ENCODE results near the gene TMEM205. TPM values are rescaled to one million over a fixed set of nuclear protein-coding genes. Genes with fewer than 3 reads are reported as not detected.

The TMEM205 gene
- total RNA-seq, 1 donor = 59.4 TPM

GRCh38 chr19:11330127-11330526, 15.9 kb downstream of the TMEM205 start:
- Histone ChIP-seq H3K9me3 (ENCODE audit: low read depth, low read length) (no peaks in the 10 kb centered on the region), H3K36me3 (ENCODE audit: insufficient read depth, low read length) (no peaks in the 10 kb centered on the region), H3K4me2 (ENCODE audit: insufficient read depth, low read length) (no peak overlapping the region), H4K20me1 (ENCODE audit: insufficient read depth, low read length) (no peaks in the 10 kb centered on the region), H3K4me3 (ENCODE audit: insufficient read depth, low read length) (no peak overlapping the region), H2AFZ (ENCODE audit: low read length) (no peak overlapping the region), H3K27ac (ENCODE audit: low read depth, low read length) (no peak overlapping the region), H3K79me2 (ENCODE audit: insufficient read depth, low read length) (no peaks in the 10 kb centered on the region), H3K27me3 (ENCODE audit: insufficient read depth, low read length) (no peaks in the 10 kb centered on the region), H3K4me1 (ENCODE audit: insufficient read depth, low read length) (no peaks in the 10 kb centered on the region)
- no peak for TF ChIP-seq CTCF (IDR thresholded peaks at IDR 0.05; ENCODE audit: extremely low read depth, low read depth, low read length)
- DNase-seq (ENCODE audit: insufficient read length, low spot score, missing footprints) = no peak

GRCh38 chr19:11325544-11325943, 20.5 kb downstream of the TMEM205 start:
- H4K20me1 ChIP-seq (ENCODE audit: insufficient read depth, low read length) = no peaks in the 10 kb centered on the region
- no peaks in the 10 kb centered on the region for H3K36me3 ChIP-seq (ENCODE audit: insufficient read depth, low read length)
- H3K4me1 ChIP-seq (ENCODE audit: insufficient read depth, low read length) = peaks cover 14% of the 10 kb centered on the region
- H3K79me2 ChIP-seq (ENCODE audit: insufficient read depth, low read length) = no peaks in the 10 kb centered on the region
- no peaks in the 10 kb centered on the region for H3K9me3 ChIP-seq (ENCODE audit: low read depth, low read length)
- no peak overlapping the region for H2AFZ ChIP-seq (ENCODE audit: low read length)
- no peaks in the 10 kb centered on the region for H3K27me3 ChIP-seq (ENCODE audit: insufficient read depth, low read length)
- no peak overlapping the region for H3K4me3 ChIP-seq (ENCODE audit: insufficient read depth, low read length)
- no peak for DNase-seq (ENCODE audit: insufficient read length, low spot score, missing footprints)
- H3K27ac ChIP-seq (ENCODE audit: low read depth, low read length) = no peak overlapping the region
- no peak overlapping the region for H3K4me2 ChIP-seq (ENCODE audit: insufficient read depth, low read length)
- no peak for TF ChIP-seq CTCF (IDR thresholded peaks at IDR 0.05; ENCODE audit: extremely low read depth, low read depth, low read length)

- H3K27me3 ChIP-seq (ENCODE audit: insufficient read depth, low read length) = no peaks in the 10 kb centered on the region
- H3K4me3 ChIP-seq (ENCODE audit: insufficient read depth, low read length) = no peak overlapping the region
- peak overlapping the region; percentile 56 for H2AFZ ChIP-seq (ENCODE audit: low read length)
- peak overlapping the region; percentile 60 for H3K27ac ChIP-seq (ENCODE audit: low read depth, low read length)
- no peaks in the 10 kb centered on the region for H3K9me3 ChIP-seq (ENCODE audit: low read depth, low read length)
- no peak for DNase-seq (ENCODE audit: insufficient read length, low spot score, missing footprints)
- TF ChIP-seq CTCF (IDR thresholded peaks at IDR 0.05; ENCODE audit: extremely low read depth, low read depth, low read length) = no peak
- H4K20me1 ChIP-seq (ENCODE audit: insufficient read depth, low read length) = no peaks in the 10 kb centered on the region
- H3K36me3 ChIP-seq (ENCODE audit: insufficient read depth, low read length) = no peaks in the 10 kb centered on the region
- no peaks in the 10 kb centered on the region for H3K79me2 ChIP-seq (ENCODE audit: insufficient read depth, low read length)
- peaks cover 14% of the 10 kb centered on the region for H3K4me1 ChIP-seq (ENCODE audit: insufficient read depth, low read length)
- peak overlapping the region; percentile 79 for H3K4me2 ChIP-seq (ENCODE audit: insufficient read depth, low read length)
Observed at GRCh38 chr19:11324748-11325389, 21.2 kb downstream of the TMEM205 start.

- H3K4me1 ChIP-seq (ENCODE audit: insufficient read depth, low read length) = peaks cover 14% of the 10 kb centered on the region
- H4K20me1 ChIP-seq (ENCODE audit: insufficient read depth, low read length) = no peaks in the 10 kb centered on the region
- peak overlapping the region; percentile 56 for H2AFZ ChIP-seq (ENCODE audit: low read length)
- H3K36me3 ChIP-seq (ENCODE audit: insufficient read depth, low read length) = no peaks in the 10 kb centered on the region
- no peak for TF ChIP-seq CTCF (IDR thresholded peaks at IDR 0.05; ENCODE audit: extremely low read depth, low read depth, low read length)
- H3K4me3 ChIP-seq (ENCODE audit: insufficient read depth, low read length) = peak overlapping the region; percentile 54
- no peaks in the 10 kb centered on the region for H3K9me3 ChIP-seq (ENCODE audit: low read depth, low read length)
- H3K4me2 ChIP-seq (ENCODE audit: insufficient read depth, low read length) = peak overlapping the region; percentile 79
- H3K79me2 ChIP-seq (ENCODE audit: insufficient read depth, low read length) = no peaks in the 10 kb centered on the region
- H3K27me3 ChIP-seq (ENCODE audit: insufficient read depth, low read length) = no peaks in the 10 kb centered on the region
- DNase-seq (ENCODE audit: insufficient read length, low spot score, missing footprints) = peak; percentile 90
- peak overlapping the region; percentile 60 for H3K27ac ChIP-seq (ENCODE audit: low read depth, low read length)
Observed at GRCh38 chr19:11324079-11324661, 21.9 kb downstream of the TMEM205 start.

Data from osteoblast (primary cell).